ENCODE results near the gene TSPAN5.

TSPAN5 gene

DNA sequence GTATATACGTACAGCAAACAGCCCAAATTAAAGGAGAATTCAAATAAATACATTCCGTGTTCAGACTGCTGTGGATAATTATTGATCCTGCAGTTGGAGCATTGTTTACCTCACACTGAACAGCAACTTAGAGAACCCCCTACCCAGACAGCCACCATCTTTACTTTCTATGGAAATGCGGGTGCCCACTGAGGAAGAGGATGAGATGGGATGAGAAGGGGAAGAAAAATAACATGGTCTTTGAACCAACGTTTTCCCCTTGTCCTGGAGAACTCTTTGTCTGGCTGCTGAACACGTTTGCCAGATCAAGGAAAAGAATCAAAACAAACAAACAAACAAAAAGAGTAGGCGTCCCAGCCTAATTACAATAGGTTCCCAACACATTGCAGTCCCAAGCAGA lies 1.5 kb downstream of the TSPAN5 start:
- ChIA-PET POLR2A (no interaction called here), CTCF (no interaction called here)
- no peak for TF ChIP-seq ZNF664 (tag by site-specific recombination; IDR thresholded peaks at IDR 0.05)
- peak; percentile 56 for TF ChIP-seq ZNF513 (tag by site-specific recombination; IDR thresholded peaks at IDR 0.05)
- H3K4me3 ChIP-seq (ENCODE audit: low read depth, low read length) = peak overlapping the region; percentile 58
- H3K4me1 ChIP-seq (ENCODE audit: control insufficient read depth, insufficient read depth, low read length) = no peaks in the 10 kb centered on the region
- no peak overlapping the region for H3K27ac ChIP-seq (ENCODE audit: extremely low read depth, low read depth, low read length)
- no peaks in the 10 kb centered on the region for H3K9me3 ChIP-seq (ENCODE audit: control insufficient read depth, insufficient read depth, low read depth, low read length)
- no peaks in the 10 kb centered on the region for H3K36me3 ChIP-seq (ENCODE audit: control insufficient read depth in 2 of 2, insufficient read depth in 1 of 2, low read length in 2 of 2)

DNA sequence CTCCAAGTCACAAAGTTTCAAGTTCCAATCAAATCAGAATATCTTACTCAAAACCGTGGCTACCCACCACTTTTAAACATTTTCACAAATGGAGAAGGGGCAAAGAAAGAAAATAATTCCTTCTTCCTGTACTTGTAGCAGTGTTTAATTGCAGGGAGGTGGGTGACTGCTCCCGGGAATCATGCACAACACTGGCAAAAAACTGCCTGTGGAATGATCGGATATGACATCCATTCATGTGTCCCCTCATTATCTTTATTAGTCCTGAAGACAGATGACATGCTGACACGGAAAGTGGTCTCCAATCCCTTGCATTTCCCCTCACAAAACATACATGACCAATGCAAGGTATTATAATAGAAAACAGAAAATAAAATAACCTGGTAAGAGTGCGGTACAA lies 2.0 kb downstream of the TSPAN5 start:
- H3K36me3 ChIP-seq (ENCODE audit: control insufficient read depth in 2 of 2, insufficient read depth in 1 of 2, low read length in 2 of 2) = no peaks in the 10 kb centered on the region
- ChIA-PET CTCF (no interaction called here), POLR2A (no interaction called here)
- H3K4me3 ChIP-seq (ENCODE audit: low read depth, low read length) = no peak overlapping the region
- H3K4me1 ChIP-seq (ENCODE audit: control insufficient read depth, insufficient read depth, low read length) = no peaks in the 10 kb centered on the region
- H3K9me3 ChIP-seq (ENCODE audit: control insufficient read depth, insufficient read depth, low read depth, low read length) = no peaks in the 10 kb centered on the region
- no peak for TF ChIP-seq ZNF266 (tag by site-specific recombination; IDR thresholded peaks at IDR 0.05; ENCODE audit: low read depth)
- H3K27ac ChIP-seq (ENCODE audit: extremely low read depth, low read depth, low read length) = no peak overlapping the region

- no peak overlapping the region for H3K4me3 ChIP-seq (ENCODE audit: low read depth, low read length)
- H3K36me3 ChIP-seq (ENCODE audit: control insufficient read depth in 2 of 2, insufficient read depth in 1 of 2, low read length in 2 of 2) = no peaks in the 10 kb centered on the region
- H3K27ac ChIP-seq (ENCODE audit: extremely low read depth, low read depth, low read length) = no peak overlapping the region
- H3K9me3 ChIP-seq (ENCODE audit: control insufficient read depth, insufficient read depth, low read depth, low read length) = no peaks in the 10 kb centered on the region
- H3K4me1 ChIP-seq (ENCODE audit: control insufficient read depth, insufficient read depth, low read length) = no peaks in the 10 kb centered on the region
- POLR2A ChIA-PET = no interaction called here
- CTCF ChIA-PET = no interaction called here
- no peak for TF ChIP-seq SALL2 (tag by site-specific recombination; IDR thresholded peaks at IDR 0.05; ENCODE audit: borderline replicate concordance)
- TF ChIP-seq KLF1 (tag by site-specific recombination; IDR thresholded peaks at IDR 0.05) = no peak
- TF ChIP-seq, protein P1, sequence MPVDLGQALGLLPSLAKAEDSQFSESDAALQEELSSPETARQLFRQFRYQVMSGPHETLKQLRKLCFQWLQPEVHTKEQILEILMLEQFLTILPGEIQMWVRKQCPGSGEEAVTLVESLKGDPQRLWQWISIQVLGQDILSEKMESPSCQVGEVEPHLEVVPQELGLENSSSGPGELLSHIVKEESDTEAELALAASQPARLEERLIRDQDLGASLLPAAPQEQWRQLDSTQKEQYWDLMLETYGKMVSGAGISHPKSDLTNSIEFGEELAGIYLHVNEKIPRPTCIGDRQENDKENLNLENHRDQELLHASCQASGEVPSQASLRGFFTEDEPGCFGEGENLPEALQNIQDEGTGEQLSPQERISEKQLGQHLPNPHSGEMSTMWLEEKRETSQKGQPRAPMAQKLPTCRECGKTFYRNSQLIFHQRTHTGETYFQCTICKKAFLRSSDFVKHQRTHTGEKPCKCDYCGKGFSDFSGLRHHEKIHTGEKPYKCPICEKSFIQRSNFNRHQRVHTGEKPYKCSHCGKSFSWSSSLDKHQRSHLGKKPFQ (tag by site-specific recombination; IDR thresholded peaks at IDR 0.05) = no peak
- TF ChIP-seq ZNF121 (tag by site-specific recombination; IDR thresholded peaks at IDR 0.05) = no peak
- TF ChIP-seq ZNF626 (tag by site-specific recombination; IDR thresholded peaks at IDR 0.05) = no peak
- TF ChIP-seq, protein P2, sequence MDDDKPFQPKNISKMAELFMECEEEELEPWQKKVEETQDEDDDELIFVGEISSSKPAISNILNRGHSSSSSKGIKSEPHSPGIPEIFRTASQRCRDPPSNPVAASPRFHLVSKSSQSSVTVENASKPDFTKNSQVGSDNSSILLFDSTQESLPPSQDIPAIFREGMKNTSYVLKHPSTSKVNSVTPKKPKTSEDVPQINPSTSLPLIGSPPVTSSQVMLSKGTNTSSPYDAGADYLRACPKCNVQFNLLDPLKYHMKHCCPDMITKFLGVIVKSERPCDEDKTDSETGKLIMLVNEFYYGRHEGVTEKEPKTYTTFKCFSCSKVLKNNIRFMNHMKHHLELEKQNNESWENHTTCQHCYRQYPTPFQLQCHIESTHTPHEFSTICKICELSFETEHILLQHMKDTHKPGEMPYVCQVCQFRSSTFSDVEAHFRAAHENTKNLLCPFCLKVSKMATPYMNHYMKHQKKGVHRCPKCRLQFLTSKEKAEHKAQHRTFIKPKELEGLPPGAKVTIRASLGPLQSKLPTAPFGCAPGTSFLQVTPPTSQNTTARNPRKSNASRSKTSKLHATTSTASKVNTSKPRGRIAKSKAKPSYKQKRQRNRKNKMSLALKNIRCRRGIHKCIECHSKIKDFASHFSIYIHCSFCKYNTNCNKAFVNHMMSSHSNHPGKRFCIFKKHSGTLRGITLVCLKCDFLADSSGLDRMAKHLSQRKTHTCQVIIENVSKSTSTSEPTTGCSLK (tag by site-specific recombination; IDR thresholded peaks at IDR 0.05) = no peak
- TF ChIP-seq, protein P3, sequence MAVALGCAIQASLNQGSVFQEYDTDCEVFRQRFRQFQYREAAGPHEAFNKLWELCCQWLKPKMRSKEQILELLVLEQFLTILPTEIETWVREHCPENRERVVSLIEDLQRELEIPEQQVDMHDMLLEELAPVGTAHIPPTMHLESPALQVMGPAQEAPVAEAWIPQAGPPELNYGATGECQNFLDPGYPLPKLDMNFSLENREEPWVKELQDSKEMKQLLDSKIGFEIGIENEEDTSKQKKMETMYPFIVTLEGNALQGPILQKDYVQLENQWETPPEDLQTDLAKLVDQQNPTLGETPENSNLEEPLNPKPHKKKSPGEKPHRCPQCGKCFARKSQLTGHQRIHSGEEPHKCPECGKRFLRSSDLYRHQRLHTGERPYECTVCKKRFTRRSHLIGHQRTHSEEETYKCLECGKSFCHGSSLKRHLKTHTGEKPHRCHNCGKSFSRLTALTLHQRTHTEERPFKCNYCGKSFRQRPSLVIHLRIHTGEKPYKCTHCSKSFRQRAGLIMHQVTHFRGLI (tag by site-specific recombination; IDR thresholded peaks at IDR 0.05) = no peak
- no peak for TF ChIP-seq ZNF48 (tag by site-specific recombination; IDR thresholded peaks at IDR 0.05)
- no peak for TF ChIP-seq ZBTB17 (tag by site-specific recombination; IDR thresholded peaks at IDR 0.05)
- TF ChIP-seq ZNF148 (tag by site-specific recombination; IDR thresholded peaks at IDR 0.05; ENCODE audit: borderline replicate concordance) = no peak
- no peak for TF ChIP-seq ZNF830 (tag by site-specific recombination; IDR thresholded peaks at IDR 0.05; ENCODE audit: low read depth)
- TF ChIP-seq ZNF571 (tag by site-specific recombination; IDR thresholded peaks at IDR 0.05) = no peak
- no peak for TF ChIP-seq ZBTB1 (tag by site-specific recombination; IDR thresholded peaks at IDR 0.05)
These were observed 4.2 kb downstream of the TSPAN5 start for GRCh38 chr4:98653890-98654867.

Data from HEK293 (cell line).